Trophoblast cell (in vitro differentiated cells and primary cell): ENCODE measurements around the gene TMCC1.
A peak's percentile ranks its signal among the peaks of the same experiment; 100 is the strongest.

ENCODE experiments used
- DNase-seq, 2 donors: peaks; one replicate each; pipeline ENCODE4 v3.0.0-alpha.2; 2016
- H2AFZ ChIP-seq: 2 replicates; pipeline ENCODE4 v1.6.1; 2013; ENCODE audit warnings: low read length, moderate library complexity, mild to moderate bottlenecking; ENCODE audit not compliant: insufficient read depth, poor library complexity
- H2AK5ac ChIP-seq: 2 replicates; pipeline ENCODE4 v1.6.1; 2013; ENCODE audit warnings: mild to moderate bottlenecking, low read length
- H2BK120ac ChIP-seq: 2 replicates; pipeline ENCODE4 v1.6.1; 2013; ENCODE audit warnings: low read length, mild to moderate bottlenecking, moderate library complexity; ENCODE audit not compliant: insufficient read depth, poor library complexity
- H2BK12ac ChIP-seq: 2 replicates; pipeline ENCODE4 v1.6.1; 2013; ENCODE audit warnings: mild to moderate bottlenecking, low read length, moderate library complexity
- H2BK5ac ChIP-seq: 2 replicates; pipeline ENCODE4 v1.6.1; 2013; ENCODE audit warnings: low read length, low read depth, moderate library complexity, mild to moderate bottlenecking; ENCODE audit not compliant: poor library complexity
- H3K14ac ChIP-seq: 2 replicates; pipeline ENCODE4 v1.6.1; 2013; ENCODE audit warnings: mild to moderate bottlenecking, low read length
- H3K18ac ChIP-seq: 2 replicates; pipeline ENCODE4 v1.6.1; 2013; ENCODE audit warnings: mild to moderate bottlenecking, low read length
- H3K23ac ChIP-seq: 2 replicates; pipeline ENCODE4 v1.6.1; 2013; ENCODE audit warnings: low read length
- H3K27ac ChIP-seq: 2 replicates; pipeline ENCODE4 v1.5.1; 2013; ENCODE audit warnings: low read depth, mild to moderate bottlenecking, inconsistent platforms, low read length, moderate library complexity
- H3K27me3 ChIP-seq: 2 replicates; pipeline ENCODE4 v1.6.1; 2013; ENCODE audit warnings: inconsistent platforms, mild to moderate bottlenecking, low read length, moderate library complexity; ENCODE audit not compliant: insufficient read depth
- H3K36me3 ChIP-seq, 2 experiments: 1 replicate in 1 of 2; 2 replicates in 1 of 2; pipeline ENCODE4 v1.6.1; 2013; ENCODE audit warnings: low read length in 2 of 2, mild to moderate bottlenecking in 2 of 2, moderate library complexity in 1 of 2; ENCODE audit not compliant: insufficient read depth in 2 of 2, control insufficient read depth in 1 of 2
- H3K4ac ChIP-seq: 2 replicates; pipeline ENCODE4 v1.6.1; 2013; ENCODE audit warnings: low read depth, mild to moderate bottlenecking, low read length, moderate library complexity
- H3K4me1 ChIP-seq, 2 experiments: 1 replicate in 1 of 2; 2 replicates in 1 of 2; pipeline ENCODE4 v1.6.1; 2013; ENCODE audit warnings: low read length in 2 of 2, mild to moderate bottlenecking in 2 of 2, moderate library complexity in 1 of 2; ENCODE audit not compliant: insufficient read depth in 2 of 2, control insufficient read depth in 1 of 2
- H3K4me2 ChIP-seq: 2 replicates; pipeline ENCODE4 v1.6.1; 2013; ENCODE audit warnings: inconsistent platforms, mild to moderate bottlenecking, low read length, moderate library complexity
- H3K4me3 ChIP-seq: 2 replicates; pipeline ENCODE4 v1.5.1; 2013; ENCODE audit warnings: mild to moderate bottlenecking, low read depth, low read length, inconsistent platforms
- H3K79me1 ChIP-seq: one replicate; pipeline ENCODE4 v1.6.1; 2013; ENCODE audit warnings: low read length
- H3K79me2 ChIP-seq: 2 replicates; pipeline ENCODE4 v1.6.1; 2013; ENCODE audit warnings: low read length, mild to moderate bottlenecking; ENCODE audit not compliant: control insufficient read depth, insufficient read depth, poor library complexity
- H3K9ac ChIP-seq: 2 replicates; pipeline ENCODE4 v1.6.1; 2013; ENCODE audit warnings: mild to moderate bottlenecking, low read length
- H3K9me3 ChIP-seq: 2 replicates; pipeline ENCODE4 v1.6.1; 2013; ENCODE audit warnings: low read depth, mild to moderate bottlenecking, control low read depth, inconsistent platforms, low read length; ENCODE audit not compliant: insufficient read depth
- H4K12ac ChIP-seq: 2 replicates; pipeline ENCODE4 v1.6.1; 2013; ENCODE audit warnings: low read depth, mild to moderate bottlenecking, low read length, moderate library complexity
- H4K8ac ChIP-seq: 2 replicates; pipeline ENCODE4 v1.6.1; 2013; ENCODE audit warnings: low read depth, mild to moderate bottlenecking, low read length, moderate library complexity
- H4K91ac ChIP-seq: one replicate; pipeline ENCODE4 v1.6.1; 2013; ENCODE audit warnings: low read depth, mild to moderate bottlenecking, low read length, moderate library complexity
- WGBS: extraction: QIAGEN DNeasy Blood & Tissue Kit; methylation state at CpG from one replicate; pipeline ENCODE4 v1.1.7; 2013; ENCODE audit warnings: missing lambda C conversion rate; ENCODE audit not compliant: insufficient read length, insufficient coverage; ENCODE audit errors: extremely low coverage; 5-methylcytosine and 5-hydroxymethylcytosine counted together

The TMCC1 gene

GRCh38 chr3:129727707-129728106, 165.8 kb downstream of the TMCC1 start:
- Histone ChIP-seq H3K4me1 (peaks cover 2 to 4% of the 10 kb centered on the region in 2 experiments), H2AFZ (no peak overlapping the region), H2BK12ac (no peak overlapping the region), H2BK120ac (no peak overlapping the region), H4K91ac (no peak overlapping the region), H3K27ac (no peak overlapping the region), H3K36me3 (no peaks in the 10 kb centered on the region), H3K9ac (no peak overlapping the region), H2BK5ac (no peak overlapping the region), H3K18ac (no peak overlapping the region), H3K23ac (no peak overlapping the region), H4K12ac (no peak overlapping the region), H3K4me3 (no peak overlapping the region), H3K27me3 (no peaks in the 10 kb centered on the region), H4K8ac (no peak overlapping the region), H3K9me3 (no peaks in the 10 kb centered on the region), H3K79me2 (no peaks in the 10 kb centered on the region), H3K14ac (no peak overlapping the region), H2AK5ac (no peak overlapping the region), H3K4ac (no peak overlapping the region), H3K4me2 (no peak overlapping the region), H3K79me1 (no peaks in the 10 kb centered on the region)
- no peak for DNase-seq
- WGBS: no CpG with 5 or more reads among the region's 2 CpGs

GRCh38 chr3:129723558-129724324, 169.8 kb downstream of the TMCC1 start:
- Histone ChIP-seq H4K12ac (no peak overlapping the region), H3K4me1 (peaks cover 2 to 4% of the 10 kb centered on the region in 2 experiments), H2BK12ac (no peak overlapping the region), H2BK120ac (no peak overlapping the region), H3K27ac (no peak overlapping the region), H3K79me2 (no peaks in the 10 kb centered on the region), H4K8ac (no peak overlapping the region), H2BK5ac (no peak overlapping the region), H3K9ac (no peak overlapping the region), H3K27me3 (no peaks in the 10 kb centered on the region), H4K91ac (no peak overlapping the region), H3K4me3 (no peak overlapping the region), H3K9me3 (no peaks in the 10 kb centered on the region), H3K18ac (no peak overlapping the region), H2AK5ac (no peak overlapping the region), H3K4me2 (peak overlapping the region; percentile 19), H3K14ac (no peak overlapping the region), H3K36me3 (no peaks in the 10 kb centered on the region), H2AFZ (no peak overlapping the region), H3K4ac (peak overlapping the region; percentile 35), H3K79me1 (no peaks in the 10 kb centered on the region), H3K23ac (no peak overlapping the region)
- peak in 1 of 2 donors; percentile 47 for DNase-seq
- WGBS: no CpG with 5 or more reads among the region's 6 CpGs

GRCh38 chr3:129722527-129722926, 171.0 kb downstream of the TMCC1 start:
- DNase-seq: no peak
- Histone ChIP-seq H3K9ac (no peak overlapping the region), H2AK5ac (no peak overlapping the region), H3K4ac (no peak overlapping the region), H4K8ac (no peak overlapping the region), H3K4me2 (no peak overlapping the region), H2BK12ac (no peak overlapping the region), H3K79me2 (no peaks in the 10 kb centered on the region), H3K27me3 (no peaks in the 10 kb centered on the region), H3K36me3 (no peaks in the 10 kb centered on the region), H2BK120ac (no peak overlapping the region), H2BK5ac (no peak overlapping the region), H3K4me1 (peaks cover 2 to 4% of the 10 kb centered on the region in 2 experiments), H4K12ac (no peak overlapping the region), H3K4me3 (no peak overlapping the region), H3K27ac (no peak overlapping the region), H3K9me3 (no peaks in the 10 kb centered on the region), H3K18ac (no peak overlapping the region), H2AFZ (no peak overlapping the region), H3K14ac (no peak overlapping the region), H3K79me1 (no peaks in the 10 kb centered on the region), H4K91ac (no peak overlapping the region), H3K23ac (no peak overlapping the region)

DNA sequence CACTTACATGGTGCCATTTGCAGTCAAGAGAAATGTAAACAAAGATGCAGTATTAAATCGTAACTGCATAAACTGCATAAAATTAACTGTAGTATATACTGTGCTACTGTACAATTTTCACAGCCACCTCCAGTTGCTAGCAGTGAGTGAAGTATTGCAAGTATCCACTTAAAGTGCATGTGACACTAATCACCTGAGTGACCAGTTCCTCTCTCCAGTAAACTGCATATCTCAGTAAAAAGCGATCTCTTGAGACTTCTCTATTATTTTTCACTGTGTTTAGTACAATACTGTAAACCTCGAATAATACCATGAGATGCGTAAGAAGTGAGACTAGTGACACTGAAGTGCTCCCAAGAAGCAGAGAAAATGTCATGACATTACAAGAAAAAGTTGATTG, 175.3 kb downstream of the TMCC1 start:
- H3K9me3 ChIP-seq: no peaks in the 10 kb centered on the region
- H3K79me1 ChIP-seq: no peaks in the 10 kb centered on the region
- H3K36me3 ChIP-seq: peaks cover 0 to 2% of the 10 kb centered on the region in 2 experiments
- H4K91ac ChIP-seq: no peak overlapping the region
- no peak overlapping the region for H2BK5ac ChIP-seq
- H3K4me3 ChIP-seq: no peak overlapping the region
- H4K12ac ChIP-seq: no peak overlapping the region
- no peak overlapping the region for H3K23ac ChIP-seq
- no peaks in the 10 kb centered on the region for H3K27me3 ChIP-seq
- H3K4me1 ChIP-seq: no peaks in the 10 kb centered on the region
- H2AFZ ChIP-seq: no peak overlapping the region
- no peak overlapping the region for H2BK12ac ChIP-seq
- H3K79me2 ChIP-seq: no peaks in the 10 kb centered on the region
- no peak overlapping the region for H4K8ac ChIP-seq
- H2AK5ac ChIP-seq: no peak overlapping the region
- H3K18ac ChIP-seq: no peak overlapping the region
- no peak overlapping the region for H2BK120ac ChIP-seq
- H3K27ac ChIP-seq: no peak overlapping the region
- no peak overlapping the region for H3K4ac ChIP-seq
- H3K4me2 ChIP-seq: no peak overlapping the region
- no peak overlapping the region for H3K14ac ChIP-seq
- H3K9ac ChIP-seq: no peak overlapping the region
- WGBS: no CpG with 5 or more reads among the region's 4 CpGs
- peak in 1 of 2 donors; percentile 37 for DNase-seq
